GM12801 (cell line): ENCODE data around the gene ITM2C.

Source experiments
- TF ChIP-seq, protein P1 (sequence below): IDR thresholded peaks from one replicate; pipeline ENCODE4 v1.5.1; 2011; ENCODE audit warnings: control low read depth; ENCODE audit not compliant: insufficient read length; ENCODE audit errors: extremely low read depth

Gene ITM2C

DNA sequence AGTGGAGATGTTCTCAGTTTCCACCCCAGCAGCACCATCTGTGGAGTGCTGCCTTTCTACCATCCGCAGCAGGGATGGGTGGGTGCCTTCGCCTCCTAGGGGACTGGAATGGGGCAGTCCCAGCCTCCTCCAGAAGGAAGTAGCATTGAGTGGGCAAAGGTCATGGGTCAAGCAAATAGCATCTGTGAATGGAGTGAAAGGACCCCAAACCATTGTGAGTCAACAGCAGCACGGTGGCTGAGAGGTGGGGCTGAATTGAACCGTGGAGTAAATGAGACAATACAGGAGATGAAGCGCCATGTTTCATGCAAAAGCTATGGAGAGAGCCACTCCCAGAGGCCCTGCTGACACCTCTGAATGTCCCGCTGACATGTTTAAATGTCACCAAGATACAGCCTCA, 50.6 kb downstream of the ITM2C start:
- TF ChIP-seq, protein P1, sequence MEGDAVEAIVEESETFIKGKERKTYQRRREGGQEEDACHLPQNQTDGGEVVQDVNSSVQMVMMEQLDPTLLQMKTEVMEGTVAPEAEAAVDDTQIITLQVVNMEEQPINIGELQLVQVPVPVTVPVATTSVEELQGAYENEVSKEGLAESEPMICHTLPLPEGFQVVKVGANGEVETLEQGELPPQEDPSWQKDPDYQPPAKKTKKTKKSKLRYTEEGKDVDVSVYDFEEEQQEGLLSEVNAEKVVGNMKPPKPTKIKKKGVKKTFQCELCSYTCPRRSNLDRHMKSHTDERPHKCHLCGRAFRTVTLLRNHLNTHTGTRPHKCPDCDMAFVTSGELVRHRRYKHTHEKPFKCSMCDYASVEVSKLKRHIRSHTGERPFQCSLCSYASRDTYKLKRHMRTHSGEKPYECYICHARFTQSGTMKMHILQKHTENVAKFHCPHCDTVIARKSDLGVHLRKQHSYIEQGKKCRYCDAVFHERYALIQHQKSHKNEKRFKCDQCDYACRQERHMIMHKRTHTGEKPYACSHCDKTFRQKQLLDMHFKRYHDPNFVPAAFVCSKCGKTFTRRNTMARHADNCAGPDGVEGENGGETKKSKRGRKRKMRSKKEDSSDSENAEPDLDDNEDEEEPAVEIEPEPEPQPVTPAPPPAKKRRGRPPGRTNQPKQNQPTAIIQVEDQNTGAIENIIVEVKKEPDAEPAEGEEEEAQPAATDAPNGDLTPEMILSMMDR: no peak

DNA sequence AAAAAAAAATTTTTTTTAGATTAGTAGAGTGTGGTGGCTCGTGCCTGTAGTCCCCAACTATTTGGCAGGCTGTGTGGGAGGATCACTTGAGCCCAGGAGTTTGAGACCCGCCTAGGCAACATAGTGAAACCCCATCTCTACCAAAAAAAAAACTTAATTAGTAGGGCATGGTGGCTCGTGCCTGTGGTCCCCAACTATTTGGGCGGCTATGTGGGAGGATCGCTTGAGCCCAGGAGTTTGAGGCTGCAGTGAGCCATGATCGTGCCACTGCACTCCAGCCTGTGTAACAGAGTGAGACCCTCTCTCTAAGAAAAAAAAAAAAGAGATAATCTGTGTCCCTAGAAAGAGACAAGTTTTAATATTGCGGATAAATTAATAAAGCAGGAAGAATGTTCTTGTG, 51.5 kb downstream of the ITM2C start:
- TF ChIP-seq, protein P1: no peak

DNA sequence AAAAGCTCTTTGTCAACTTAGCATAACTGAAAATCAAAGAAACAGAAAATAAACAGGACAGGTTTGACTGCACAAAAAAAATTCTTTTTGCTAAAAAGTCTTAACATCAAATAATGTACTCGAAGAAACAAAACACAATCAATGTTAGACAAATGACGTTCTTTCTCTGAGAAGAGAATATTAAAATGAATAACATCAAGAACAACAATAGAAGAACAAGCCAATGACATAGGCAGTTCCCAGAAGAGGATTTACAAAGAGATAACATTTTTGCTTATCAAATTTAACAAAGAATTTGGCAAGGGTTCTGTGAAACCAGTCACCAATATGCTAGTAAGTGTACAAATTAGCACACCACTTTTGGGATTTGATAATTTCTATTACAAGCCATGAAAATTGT, 54.5 kb downstream of the ITM2C start:
- TF ChIP-seq, protein P1: no peak

DNA sequence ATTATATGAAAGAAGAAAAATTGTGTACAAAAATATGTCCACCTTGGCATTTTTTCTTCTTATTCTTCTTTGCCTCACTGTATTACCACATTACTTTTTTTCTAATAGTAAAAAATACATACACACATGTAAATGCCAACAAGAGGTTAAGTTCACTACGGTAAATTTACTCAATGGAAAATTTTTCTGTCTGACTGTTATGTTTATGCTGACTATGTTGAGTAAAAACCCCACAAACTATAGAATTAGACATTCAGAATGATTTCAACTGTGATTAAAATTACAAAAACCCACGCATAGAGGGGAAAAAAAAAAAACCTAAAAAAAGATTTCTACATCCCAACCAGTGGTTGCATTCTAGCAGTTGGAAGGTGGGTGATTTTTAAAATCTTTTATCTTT, 54.9 kb downstream of the ITM2C start:
- TF ChIP-seq, protein P1: no peak

DNA sequence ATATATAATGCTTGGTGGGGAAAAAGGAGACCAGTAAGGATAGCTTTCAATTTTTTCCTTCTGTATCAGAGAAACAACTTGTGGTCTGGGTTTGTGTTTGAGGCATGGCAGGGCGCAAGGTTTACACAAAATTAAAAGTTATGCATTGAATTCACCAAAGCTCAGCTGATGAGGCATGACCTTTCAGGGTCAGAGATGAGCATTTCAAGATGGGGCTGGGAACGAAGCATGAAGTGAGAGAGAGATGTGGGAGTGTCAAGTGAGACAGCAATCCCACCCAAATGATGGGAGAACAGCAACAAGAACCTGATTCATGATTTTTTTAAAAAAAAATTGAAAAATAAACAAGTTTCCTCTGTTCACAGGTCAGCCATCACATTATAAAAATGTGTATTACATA, 55.4 kb downstream of the ITM2C start:
- TF ChIP-seq, protein P1: no peak

DNA sequence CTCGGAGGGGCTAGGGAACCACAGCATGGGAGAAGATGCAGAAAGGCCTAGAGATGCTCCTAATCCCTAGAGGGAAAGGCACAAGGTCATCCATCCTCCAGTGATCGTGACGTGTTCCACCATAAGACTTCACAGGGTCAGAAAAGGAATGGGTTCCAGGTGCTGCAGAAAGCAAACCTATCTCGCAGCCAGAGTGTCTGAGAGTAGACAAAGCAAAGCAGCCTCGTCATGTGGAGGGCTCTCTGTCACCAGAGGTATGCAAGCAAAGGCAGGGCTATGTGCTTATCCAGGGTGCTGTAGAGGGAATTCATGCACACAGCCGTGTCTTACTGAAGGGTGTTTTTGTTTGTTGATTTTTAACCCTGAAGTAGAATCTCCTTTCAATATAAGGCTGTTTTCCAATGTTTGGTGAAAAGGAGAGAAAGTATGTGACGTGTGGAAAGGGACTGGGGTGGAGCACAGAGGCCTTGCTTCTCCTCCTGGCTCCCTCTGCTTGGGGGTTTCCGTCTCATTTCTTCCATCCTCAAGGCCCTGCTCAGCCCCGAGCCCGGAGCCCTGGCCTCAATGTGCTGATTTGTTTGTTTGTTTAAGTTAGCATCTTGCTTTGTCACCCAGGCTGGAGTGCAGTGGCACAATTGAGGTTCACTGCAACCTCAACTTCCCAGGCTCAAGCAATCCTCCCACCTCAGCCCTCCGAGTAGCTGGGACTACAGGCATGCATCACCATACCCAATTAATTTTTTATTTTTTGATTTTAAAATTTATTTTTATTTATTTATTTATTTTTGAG, 57.3 kb downstream of the ITM2C start:
- TF ChIP-seq, protein P1: no peak

DNA sequence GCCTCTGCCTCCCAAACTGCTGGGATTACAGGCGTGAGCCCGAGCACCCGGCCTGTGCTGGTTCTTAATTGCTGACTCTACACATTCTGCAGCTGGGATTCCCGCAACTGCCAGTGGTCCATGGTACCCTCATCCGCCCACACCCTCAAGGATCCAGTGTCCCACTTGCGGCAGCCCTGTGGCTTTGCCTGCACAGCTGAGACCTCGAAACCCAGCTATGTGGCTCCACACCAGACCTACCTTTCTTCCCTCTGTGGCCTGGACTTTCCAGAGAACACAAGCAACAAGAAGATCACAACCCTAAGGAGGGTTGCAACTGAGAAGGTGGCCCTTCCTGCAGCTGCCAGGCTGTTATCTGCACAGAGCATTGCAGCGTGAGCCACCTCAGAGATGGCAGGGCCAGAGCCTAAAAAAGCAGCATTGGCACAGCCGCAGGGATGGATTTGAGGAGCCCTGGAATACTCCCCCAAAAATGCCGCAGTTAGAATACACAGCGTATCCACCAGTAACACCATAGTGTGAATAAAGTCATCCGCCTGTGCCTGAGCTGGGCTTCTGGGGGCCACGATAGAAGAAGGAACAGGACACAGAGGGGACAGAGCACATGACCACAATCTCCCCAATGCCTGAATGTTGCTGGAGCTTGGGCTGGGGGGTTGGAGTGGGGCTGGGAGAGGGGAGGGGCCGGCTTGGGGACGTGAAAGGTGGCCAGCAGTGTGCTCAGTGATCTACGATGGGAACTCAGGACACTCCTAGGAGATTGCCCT, 58.4 kb downstream of the ITM2C start:
- TF ChIP-seq, protein P1: no peak
